HEK293 (cell line): ENCODE results near the gene MTHFD1.

Experiments used
- GLI2 ChIP-seq: fragments of 450-650 bp; formaldehyde crosslinking; IDR thresholded peaks from 2 replicates; pipeline ENCODE4; 2017; ENCODE audit warnings: missing biosample characterization, missing genetic modification characterization, low read depth, borderline replicate concordance
- GLIS1 ChIP-seq: fragments of 450-650 bp; formaldehyde crosslinking; IDR thresholded peaks from 2 replicates; pipeline ENCODE4 v1.5.1; 2016; ENCODE audit warnings: missing biosample characterization, missing genetic modification characterization
- GLIS2 ChIP-seq: fragments of 450-650 bp; formaldehyde crosslinking; IDR thresholded peaks from 2 replicates; pipeline ENCODE4 v1.5.1; 2016; ENCODE audit warnings: missing biosample characterization, missing genetic modification characterization
- KLF16 ChIP-seq: fragments of 450-650 bp; formaldehyde crosslinking; IDR thresholded peaks from 2 replicates; pipeline ENCODE4 v1.5.1; 2017; ENCODE audit warnings: missing biosample characterization, missing genetic modification characterization
- KLF7 ChIP-seq: fragments of 450-650 bp; formaldehyde crosslinking; IDR thresholded peaks from 2 replicates; pipeline ENCODE4 v1.5.1; 2016; ENCODE audit warnings: missing biosample characterization, missing genetic modification characterization, borderline replicate concordance
- MYNN ChIP-seq: fragments of 450-650 bp; formaldehyde crosslinking; IDR thresholded peaks from 2 replicates; pipeline ENCODE4 v1.5.1; 2016; ENCODE audit warnings: missing biosample characterization, missing genetic modification characterization, borderline replicate concordance
- PATZ1 ChIP-seq: fragments of 450-650 bp; formaldehyde crosslinking; IDR thresholded peaks from 2 replicates; pipeline ENCODE4 v1.5.1; 2016; ENCODE audit warnings: missing biosample characterization, missing genetic modification characterization
- PRDM2 ChIP-seq: fragments of 450-650 bp; formaldehyde crosslinking; IDR thresholded peaks from 2 replicates; pipeline ENCODE4 v1.5.1; 2016; ENCODE audit warnings: missing biosample characterization, missing genetic modification characterization, borderline replicate concordance
- RBAK ChIP-seq: fragments of 450-650 bp; formaldehyde crosslinking; IDR thresholded peaks from 2 replicates; pipeline ENCODE4 v1.5.1; 2016; ENCODE audit warnings: missing biosample characterization, missing genetic modification characterization
- SCRT1 ChIP-seq: fragments of 450-650 bp; formaldehyde crosslinking; IDR thresholded peaks from 2 replicates; pipeline ENCODE4 v1.5.1; 2016; ENCODE audit warnings: missing biosample characterization, missing genetic modification characterization, borderline replicate concordance
- ZBTB1 ChIP-seq: fragments of 450-650 bp; formaldehyde crosslinking; IDR thresholded peaks from 2 replicates; pipeline ENCODE4 v1.5.1; 2016; ENCODE audit warnings: missing biosample characterization, missing genetic modification characterization
- ZEB2 ChIP-seq: fragments of 450-650 bp; formaldehyde crosslinking; IDR thresholded peaks from 2 replicates; pipeline ENCODE4 v1.5.1; 2016; ENCODE audit warnings: missing biosample characterization, missing genetic modification characterization
- ZFP37 ChIP-seq: fragments of 450-650 bp; formaldehyde crosslinking; IDR thresholded peaks from 2 replicates; pipeline ENCODE4 v1.5.1; 2016; ENCODE audit warnings: missing biosample characterization, missing genetic modification characterization
- ZNF132 ChIP-seq: fragments of 450-650 bp; formaldehyde crosslinking; IDR thresholded peaks from 2 replicates; pipeline ENCODE4 v1.5.1; 2017; ENCODE audit warnings: missing biosample characterization, missing genetic modification characterization, borderline replicate concordance
- ZNF175 ChIP-seq: fragments of 450-650 bp; formaldehyde crosslinking; IDR thresholded peaks from 2 replicates; pipeline ENCODE4 v1.5.1; 2016; ENCODE audit warnings: missing biosample characterization, missing genetic modification characterization
- ZNF24 ChIP-seq: fragments of 450-650 bp; formaldehyde crosslinking; IDR thresholded peaks from 2 replicates; pipeline ENCODE4 v1.5.1; 2016; ENCODE audit warnings: missing biosample characterization, missing genetic modification characterization
- ZNF280C ChIP-seq: fragments of 450-650 bp; formaldehyde crosslinking; IDR thresholded peaks from 2 replicates; pipeline ENCODE4 v1.5.1; 2016; ENCODE audit warnings: missing biosample characterization, missing genetic modification characterization
- ZNF280D ChIP-seq: fragments of 450-650 bp; formaldehyde crosslinking; IDR thresholded peaks from 2 replicates; pipeline ENCODE4 v1.5.1; 2016; ENCODE audit warnings: missing biosample characterization, missing genetic modification characterization
- ZNF302 ChIP-seq: fragments of 450-650 bp; formaldehyde crosslinking; IDR thresholded peaks from 2 replicates; pipeline ENCODE4 v1.5.1; 2016; ENCODE audit warnings: missing biosample characterization, missing genetic modification characterization, low read depth
- ZNF350 ChIP-seq: fragments of 450-650 bp; formaldehyde crosslinking; IDR thresholded peaks from 2 replicates; pipeline ENCODE4 v1.5.0; 2017; ENCODE audit warnings: missing biosample characterization, mild to moderate bottlenecking, missing genetic modification characterization
- ZNF571 ChIP-seq: fragments of 450-650 bp; formaldehyde crosslinking; IDR thresholded peaks from 2 replicates; pipeline ENCODE4 v1.5.0; 2017; ENCODE audit warnings: missing biosample characterization, missing genetic modification characterization
- ZNF624 ChIP-seq: fragments of 450-650 bp; formaldehyde crosslinking; IDR thresholded peaks from 2 replicates; pipeline ENCODE4 v1.5.1; 2017; ENCODE audit warnings: missing biosample characterization, missing genetic modification characterization
- ZNF654 ChIP-seq: fragments of 450-650 bp; formaldehyde crosslinking; IDR thresholded peaks from 2 replicates; pipeline ENCODE4 v1.5.1; 2016; ENCODE audit warnings: low read depth, missing biosample characterization, missing genetic modification characterization
- ZNF76 ChIP-seq: fragments of 450-650 bp; formaldehyde crosslinking; IDR thresholded peaks from 2 replicates; pipeline ENCODE4; 2016; ENCODE audit warnings: low read depth, missing biosample characterization, missing genetic modification characterization, borderline replicate concordance
- ZNF791 ChIP-seq: fragments of 450-650 bp; formaldehyde crosslinking; IDR thresholded peaks from 2 replicates; pipeline ENCODE4 v1.5.1; 2016; ENCODE audit warnings: missing biosample characterization, missing genetic modification characterization

The MTHFD1 gene

GRCh38 chr14:64504310-64504896 is 116.2 kb downstream of the MTHFD1 start, which contains the start of gene ZBTB1 (continued):
- no peak for TF ChIP-seq PRDM2
- TF ChIP-seq ZNF654: no peak
- TF ChIP-seq ZNF76 (tag by site-specific recombination): 0 out of 2 replicates have a peak, but pooled peaks have one; percentile 6
- TF ChIP-seq GLI2: no peak
- peak; percentile 96 for TF ChIP-seq PATZ1
- peak; percentile 68 for TF ChIP-seq SCRT1
- peak; percentile 86 for TF ChIP-seq GLIS1 (tag by site-specific recombination)
- TF ChIP-seq ZNF280D (tag by site-specific recombination): no peak
- no peak for TF ChIP-seq RBAK (tag by site-specific recombination)
- 0 out of 2 replicates have a peak, but pooled peaks have one; percentile 77 for TF ChIP-seq ZFP37 (tag by site-specific recombination)
- TF ChIP-seq ZNF350 (tag by site-specific recombination): no peak
- no peak for TF ChIP-seq ZNF302 (tag by site-specific recombination)
- peak; percentile 94 for TF ChIP-seq GLIS2 (tag by site-specific recombination)
- no peak for TF ChIP-seq ZNF624 (tag by site-specific recombination)
- no peak for TF ChIP-seq ZNF791 (tag by site-specific recombination)
- TF ChIP-seq ZNF280C (tag by site-specific recombination): no peak
- no peak; the same call in 1 of the 2 replicates for TF ChIP-seq KLF16 (tag by site-specific recombination)
- TF ChIP-seq ZNF24 (tag by site-specific recombination): no peak
- peak; percentile 76; the same call in 1 of the 2 replicates for TF ChIP-seq ZEB2
- TF ChIP-seq ZNF132: no peak
- TF ChIP-seq ZNF175 (tag by site-specific recombination): no peak
- no peak for TF ChIP-seq ZNF571 (tag by site-specific recombination)
- no peak for TF ChIP-seq ZBTB1
- no peak for TF ChIP-seq KLF7 (tag by site-specific recombination)
- no peak for TF ChIP-seq MYNN (tag by site-specific recombination)
